Ishikawa (cell line): ENCODE results near the gene SMAP1.

ENCODE experiments used
- CEBPB ChIP-seq: IDR thresholded peaks from 2 replicates; pipeline ENCODE4 v1.6.1; 2012
- CREB1 ChIP-seq: IDR thresholded peaks from 2 replicates; pipeline ENCODE4 v1.6.1; 2012; ENCODE audit warnings: low read depth
- EGR1 ChIP-seq: IDR thresholded peaks from 2 replicates; pipeline ENCODE4 v1.6.1; 2012
- EP300 ChIP-seq: IDR thresholded peaks from 2 replicates; pipeline ENCODE4 v1.6.1; 2012; ENCODE audit warnings: borderline replicate concordance
- MAX ChIP-seq: IDR thresholded peaks from 2 replicates; pipeline ENCODE4 v1.6.1; 2012
- NFIC ChIP-seq: IDR thresholded peaks from 2 replicates; pipeline ENCODE4 v1.6.1; 2012
- RAD21 ChIP-seq: IDR thresholded peaks from 2 replicates; pipeline ENCODE4 v1.6.1; 2012; ENCODE audit warnings: low read depth
- REST ChIP-seq: IDR thresholded peaks from 2 replicates; pipeline ENCODE4 v1.6.1; 2012; ENCODE audit warnings: low read depth, mild to moderate bottlenecking
- TAF1 ChIP-seq: IDR thresholded peaks from 2 replicates; pipeline ENCODE4 v1.6.1; 2012; ENCODE audit warnings: low read depth, mild to moderate bottlenecking
- TCF12 ChIP-seq: IDR thresholded peaks from 2 replicates; pipeline ENCODE4 v1.6.1; 2012; ENCODE audit warnings: low read depth
- TEAD4 ChIP-seq: IDR thresholded peaks from 2 replicates; pipeline ENCODE4 v1.6.1; 2012
- USF1 ChIP-seq: IDR thresholded peaks from 2 replicates; pipeline ENCODE4 v1.6.1; 2012
- YY1 ChIP-seq: IDR thresholded peaks from 2 replicates; pipeline ENCODE4 v1.6.1; 2012; ENCODE audit warnings: low read depth

GRCh38 chr6:70668499-70668812, 773 bp downstream of the SMAP1 start:
- no peak for TF ChIP-seq REST
- TF ChIP-seq TAF1, result no peak
- TF ChIP-seq RAD21, result no peak
- TF ChIP-seq YY1, result no peak
- TF ChIP-seq TEAD4, result no peak
- no peak for TF ChIP-seq CEBPB
- no peak for TF ChIP-seq EP300
- TF ChIP-seq USF1, result no peak
- no peak for TF ChIP-seq MAX
- no peak for TF ChIP-seq EGR1
- no peak for TF ChIP-seq TCF12
- TF ChIP-seq NFIC, result no peak
- TF ChIP-seq CREB1, result no peak
